GM12874 (cell line): ENCODE data around the gene GLG1.

Experiments used
- TF ChIP-seq, protein P1 (sequence below): IDR thresholded peaks from 2 replicates; pipeline ENCODE4 v1.5.1; 2011; ENCODE audit warnings: low read depth, mild to moderate bottlenecking, control low read depth, low read length, moderate library complexity; ENCODE audit not compliant: insufficient read depth

GLG1 gene

DNA sequence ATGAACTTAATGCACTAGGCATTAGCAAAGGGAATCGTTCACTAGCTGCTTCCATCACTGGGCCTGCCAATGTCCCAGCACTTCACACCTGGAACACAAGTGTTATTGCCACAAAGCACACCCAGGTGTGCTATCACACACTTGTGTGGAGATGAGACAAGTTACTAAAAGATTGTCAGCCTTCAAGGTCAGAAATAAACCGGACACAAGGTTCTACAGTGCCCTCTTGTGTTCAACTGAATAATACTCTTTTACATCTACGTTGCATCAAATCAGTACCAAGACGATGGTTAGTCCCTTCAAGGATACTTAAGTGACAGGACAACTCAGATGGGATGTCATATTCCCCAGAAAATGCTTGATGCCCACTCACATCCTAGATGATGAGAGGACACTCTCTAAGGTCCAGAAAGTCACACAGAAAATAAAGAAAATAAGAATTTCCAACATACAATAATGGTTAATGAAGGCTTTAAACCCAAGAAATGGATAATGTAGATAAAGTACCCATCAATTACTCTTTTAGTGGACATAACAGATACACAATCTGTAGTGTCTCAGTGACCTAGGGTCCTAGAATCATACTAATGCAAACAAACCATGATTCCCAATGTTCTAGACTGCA, 16.4 kb upstream of the GLG1 start:
- TF ChIP-seq, protein P1, sequence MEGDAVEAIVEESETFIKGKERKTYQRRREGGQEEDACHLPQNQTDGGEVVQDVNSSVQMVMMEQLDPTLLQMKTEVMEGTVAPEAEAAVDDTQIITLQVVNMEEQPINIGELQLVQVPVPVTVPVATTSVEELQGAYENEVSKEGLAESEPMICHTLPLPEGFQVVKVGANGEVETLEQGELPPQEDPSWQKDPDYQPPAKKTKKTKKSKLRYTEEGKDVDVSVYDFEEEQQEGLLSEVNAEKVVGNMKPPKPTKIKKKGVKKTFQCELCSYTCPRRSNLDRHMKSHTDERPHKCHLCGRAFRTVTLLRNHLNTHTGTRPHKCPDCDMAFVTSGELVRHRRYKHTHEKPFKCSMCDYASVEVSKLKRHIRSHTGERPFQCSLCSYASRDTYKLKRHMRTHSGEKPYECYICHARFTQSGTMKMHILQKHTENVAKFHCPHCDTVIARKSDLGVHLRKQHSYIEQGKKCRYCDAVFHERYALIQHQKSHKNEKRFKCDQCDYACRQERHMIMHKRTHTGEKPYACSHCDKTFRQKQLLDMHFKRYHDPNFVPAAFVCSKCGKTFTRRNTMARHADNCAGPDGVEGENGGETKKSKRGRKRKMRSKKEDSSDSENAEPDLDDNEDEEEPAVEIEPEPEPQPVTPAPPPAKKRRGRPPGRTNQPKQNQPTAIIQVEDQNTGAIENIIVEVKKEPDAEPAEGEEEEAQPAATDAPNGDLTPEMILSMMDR, result peak; percentile 34; the same call in 1 of the 2 replicates

DNA sequence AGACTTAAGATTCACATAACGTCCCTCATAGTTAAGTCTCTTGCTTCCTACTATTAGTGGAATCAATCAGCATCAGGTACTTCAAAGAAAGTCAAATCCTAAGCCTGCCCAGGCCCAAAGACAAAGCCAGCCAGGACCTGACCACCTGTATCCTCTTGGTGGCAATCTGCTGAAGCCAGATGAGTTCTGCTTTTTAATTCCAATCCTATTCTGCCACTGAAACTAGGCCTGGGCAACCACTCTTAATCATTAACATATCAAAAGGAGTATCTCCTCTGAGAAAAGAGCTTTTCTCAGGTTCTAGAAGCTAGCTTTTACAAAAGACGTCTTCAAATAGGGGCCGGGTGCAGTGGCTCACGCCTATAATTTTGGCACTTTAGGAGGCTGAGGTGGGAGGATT, 15.1 kb upstream of the GLG1 start:
- TF ChIP-seq, protein P1, result no peak

DNA sequence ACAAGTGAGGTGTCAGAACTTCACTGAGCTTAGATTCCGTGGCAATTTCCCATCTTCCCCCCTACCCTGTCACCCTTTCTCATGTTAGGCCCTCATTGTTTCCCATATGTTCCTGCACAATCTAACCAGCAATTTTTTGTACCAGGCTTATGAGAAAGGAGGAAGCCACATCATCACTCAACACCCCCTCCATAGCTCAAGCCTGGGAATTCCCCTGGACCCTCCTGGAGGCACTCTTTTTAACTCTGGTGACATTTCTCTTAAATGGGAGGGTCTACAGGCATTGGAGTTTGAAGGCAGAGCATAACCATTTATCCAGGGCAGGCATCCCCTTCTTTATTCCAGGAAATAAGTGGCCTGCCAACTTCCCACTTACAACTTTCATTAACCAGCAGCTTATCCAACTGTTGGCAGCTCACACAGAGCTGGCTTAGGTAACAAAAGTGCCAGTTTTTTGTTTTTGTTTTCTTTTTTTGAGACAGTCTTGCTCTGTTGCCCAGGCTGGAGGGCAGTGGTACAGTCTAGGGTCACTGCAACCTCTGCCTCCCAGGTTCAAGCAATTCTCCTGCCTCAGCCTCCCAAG, 10.4 kb upstream of the GLG1 start:
- TF ChIP-seq, protein P1, result no peak

DNA sequence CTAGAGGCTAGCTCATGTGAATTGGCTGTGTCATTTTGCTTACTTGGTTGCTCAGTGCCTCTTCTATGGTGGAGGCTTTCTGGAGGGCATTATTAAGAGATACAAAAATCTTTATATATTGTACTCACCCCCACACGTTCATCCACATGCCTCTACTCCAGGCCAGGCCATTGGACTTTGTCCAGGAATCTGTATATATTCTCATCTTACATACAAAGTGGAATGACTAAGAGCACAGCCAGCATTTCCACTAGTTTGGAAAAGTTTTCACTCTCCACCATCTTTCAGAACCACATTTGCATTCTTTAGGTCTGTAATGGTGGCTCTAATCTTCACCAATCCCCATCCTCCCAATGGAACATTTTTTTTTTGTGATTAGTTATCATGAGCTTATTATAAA, 4.8 kb upstream of the GLG1 start:
- TF ChIP-seq, protein P1, result no peak

DNA sequence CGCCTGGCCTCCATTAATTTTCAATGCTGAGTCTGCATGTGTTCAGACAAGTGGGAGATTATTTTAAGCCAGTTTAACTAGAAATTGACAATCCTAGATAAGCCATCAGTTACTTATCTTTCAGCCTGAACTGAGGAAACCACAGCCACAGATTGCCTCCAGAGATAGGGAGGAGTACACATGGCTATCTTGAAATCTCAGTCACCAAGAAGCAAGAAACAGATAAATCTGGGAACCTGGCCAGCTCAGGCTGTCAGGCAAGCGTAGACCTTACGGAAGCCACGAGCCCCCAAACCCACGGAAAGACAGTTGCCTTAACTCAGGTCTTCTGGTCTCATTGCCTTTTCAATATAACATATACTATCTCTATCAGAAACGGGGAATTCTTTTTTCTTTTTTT, 2.0 kb upstream of the GLG1 start:
- TF ChIP-seq, protein P1, result no peak

DNA sequence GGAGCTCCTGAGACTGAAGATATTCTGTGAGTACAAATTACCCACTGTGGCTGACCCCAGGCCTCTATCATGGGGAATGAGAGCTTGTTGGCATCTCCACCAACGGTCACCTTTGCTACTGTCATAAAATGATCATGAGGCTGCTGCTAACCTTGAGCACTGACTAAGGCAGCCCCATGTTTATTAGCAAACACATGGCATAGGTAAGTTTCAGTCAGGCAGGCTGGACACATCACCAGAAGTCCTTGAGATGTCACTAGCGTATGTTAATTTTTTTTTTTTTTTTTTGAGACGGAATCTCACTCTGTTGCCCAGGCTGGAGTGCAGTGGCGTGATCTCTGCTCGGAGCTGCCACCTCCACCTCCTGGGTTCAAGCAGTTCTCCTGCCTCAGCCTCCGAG, 1.5 kb upstream of the GLG1 start:
- TF ChIP-seq, protein P1, result no peak

DNA sequence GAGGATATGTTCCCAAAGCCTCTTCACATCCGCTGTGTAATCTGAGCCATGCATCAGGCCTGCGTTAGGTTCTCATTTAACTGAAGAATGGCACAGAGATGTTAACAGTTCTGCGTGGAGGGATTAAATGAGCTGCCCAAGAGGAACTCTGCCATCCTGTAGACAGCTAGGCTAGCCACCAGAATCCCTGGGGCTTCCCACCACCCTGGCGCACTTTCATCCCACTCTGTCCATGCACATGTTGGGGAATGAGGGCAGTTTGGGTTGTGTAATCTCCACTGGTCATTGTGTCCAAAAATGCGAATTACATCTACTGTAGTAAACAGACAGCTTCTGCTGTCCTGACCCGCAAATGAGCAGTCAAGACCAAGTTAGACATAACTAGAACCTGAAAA, 1.0 kb upstream of the GLG1 start:
- TF ChIP-seq, protein P1, result no peak
